Osteocyte (in vitro differentiated cells): ENCODE measurements around the gene ARG1. TPM values are rescaled to one million over a fixed set of nuclear protein-coding genes. Genes with fewer than 3 reads are reported as not detected.
"Not testable (repeated sequence)": the region's sequence is repeated elsewhere in the genome, so short reads cannot be mapped to it uniquely, and the experiment has no call there.

Experiments
- DNase-seq: peaks from one replicate; pipeline ENCODE4 v3.0.0; 2021; ENCODE audit warnings: mixed read lengths; ENCODE audit not compliant: unreplicated experiment; ENCODE audit errors: extremely low spot score
- H3K27ac Mint-ChIP-seq: one replicate; pipeline ENCODE4 v1.8.0; 2021; ENCODE audit warnings: mild to moderate bottlenecking, mixed read lengths; ENCODE audit not compliant: unreplicated experiment
- H3K27me3 Mint-ChIP-seq: one replicate; pipeline ENCODE4 v1.8.0; 2021; ENCODE audit warnings: mixed read lengths; ENCODE audit not compliant: unreplicated experiment
- H3K36me3 Mint-ChIP-seq: one replicate; pipeline ENCODE4 v1.8.0; 2021; ENCODE audit warnings: mixed read lengths; ENCODE audit not compliant: unreplicated experiment
- H3K4me1 Mint-ChIP-seq: one replicate; pipeline ENCODE4 v1.8.0; 2021; ENCODE audit warnings: mixed read lengths; ENCODE audit not compliant: unreplicated experiment
- H3K4me3 Mint-ChIP-seq: one replicate; pipeline ENCODE4 v1.8.0; 2021; ENCODE audit warnings: mild to moderate bottlenecking, moderate library complexity, mixed read lengths; ENCODE audit not compliant: unreplicated experiment
- H3K9me3 Mint-ChIP-seq: one replicate; pipeline ENCODE4 v1.8.0; 2021; ENCODE audit warnings: mixed read lengths; ENCODE audit not compliant: unreplicated experiment
- long read RNA-seq: library from polyadenylated mRNA; unstranded; transcript quantifications from one replicate; pipeline ENCODE4 v2.0.0, GENCODE V29; 2021
- total RNA-seq: library from RNA; stranded (reverse); gene quantifications from 2 replicates; pipeline ENCODE4 v1.2.1, GENCODE V29; 2021
- TF ChIP-seq, protein P1 (sequence below): fragments of 200-600 bp; sonication (generic); IDR thresholded peaks from 2 replicates; pipeline ENCODE4 v1.5.0; 2021; ENCODE audit warnings: antibody characterized with exemption, mild to moderate bottlenecking, moderate library complexity

Gene ARG1
- not detected in 2 replicates for total RNA-seq
- long read RNA-seq, result 0 reads

- H3K27ac Mint-ChIP-seq, result peak within 1 kb of the TSS; percentile 11
- H3K9me3 Mint-ChIP-seq, result no peaks in the 10 kb centered on the region
- H3K27me3 Mint-ChIP-seq, result no peaks in the 10 kb centered on the region
- H3K4me3 Mint-ChIP-seq, result no peak within 1 kb of the TSS
- peaks cover 5% of the 10 kb centered on the region for H3K36me3 Mint-ChIP-seq
- TF ChIP-seq, protein P1, sequence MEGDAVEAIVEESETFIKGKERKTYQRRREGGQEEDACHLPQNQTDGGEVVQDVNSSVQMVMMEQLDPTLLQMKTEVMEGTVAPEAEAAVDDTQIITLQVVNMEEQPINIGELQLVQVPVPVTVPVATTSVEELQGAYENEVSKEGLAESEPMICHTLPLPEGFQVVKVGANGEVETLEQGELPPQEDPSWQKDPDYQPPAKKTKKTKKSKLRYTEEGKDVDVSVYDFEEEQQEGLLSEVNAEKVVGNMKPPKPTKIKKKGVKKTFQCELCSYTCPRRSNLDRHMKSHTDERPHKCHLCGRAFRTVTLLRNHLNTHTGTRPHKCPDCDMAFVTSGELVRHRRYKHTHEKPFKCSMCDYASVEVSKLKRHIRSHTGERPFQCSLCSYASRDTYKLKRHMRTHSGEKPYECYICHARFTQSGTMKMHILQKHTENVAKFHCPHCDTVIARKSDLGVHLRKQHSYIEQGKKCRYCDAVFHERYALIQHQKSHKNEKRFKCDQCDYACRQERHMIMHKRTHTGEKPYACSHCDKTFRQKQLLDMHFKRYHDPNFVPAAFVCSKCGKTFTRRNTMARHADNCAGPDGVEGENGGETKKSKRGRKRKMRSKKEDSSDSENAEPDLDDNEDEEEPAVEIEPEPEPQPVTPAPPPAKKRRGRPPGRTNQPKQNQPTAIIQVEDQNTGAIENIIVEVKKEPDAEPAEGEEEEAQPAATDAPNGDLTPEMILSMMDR, result no peak
- H3K4me1 Mint-ChIP-seq, result peaks cover 10% of the 10 kb centered on the region
- DNase-seq, result no peak
These were observed at the start of gene ARG1 for GRCh38 chr6:131572686-131573415. TSS of gene ARG1 (plus strand) at chr6:131573226. CDS start at chr6:131573283, 57 bp downstream.

DNA sequence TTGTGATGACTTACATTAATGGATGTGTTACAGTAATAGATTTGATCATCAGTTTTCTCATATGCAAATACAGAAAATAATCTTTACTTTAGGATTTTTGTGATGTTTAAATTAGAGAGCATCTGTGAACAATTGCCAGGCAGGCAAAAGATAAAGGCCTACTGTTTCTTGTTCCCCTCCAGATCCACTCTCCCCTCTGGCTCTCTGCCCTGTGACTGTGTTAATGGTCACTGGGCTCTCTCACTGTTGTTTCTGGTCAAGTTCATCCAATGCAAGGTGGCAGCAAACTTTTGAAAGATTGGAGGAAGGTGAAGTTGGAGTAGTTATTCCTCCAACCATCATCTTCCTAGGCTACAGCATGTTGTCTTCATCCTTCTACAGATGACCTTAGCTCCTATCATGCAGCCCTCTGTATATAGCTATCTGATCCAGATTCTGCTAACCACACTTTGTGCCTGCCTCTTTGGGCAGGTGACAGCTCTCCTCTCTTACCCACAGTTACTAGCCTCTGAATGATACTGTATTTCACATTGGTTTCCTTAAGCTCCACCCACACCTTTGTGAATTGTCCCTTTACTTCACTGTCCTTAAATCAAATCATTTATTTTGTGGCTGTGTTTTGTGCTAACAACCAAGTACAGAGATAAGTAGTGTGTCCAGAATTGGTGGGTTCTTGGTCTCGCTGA is 48.9 kb upstream of the ARG1 start:
- Mint-ChIP-seq H3K9me3 (no peaks in the 10 kb centered on the region), H3K36me3 (no peaks in the 10 kb centered on the region), H3K27me3 (peaks cover 38% of the 10 kb centered on the region), H3K4me1 (no peaks in the 10 kb centered on the region), H3K4me3 (no peak overlapping the region), H3K27ac (no peak overlapping the region)
- no peak for DNase-seq
- TF ChIP-seq, protein P1, result no peak

- TF ChIP-seq, protein P1, result no peak
- Mint-ChIP-seq H3K27me3 (peaks cover 41% of the 10 kb centered on the region), H3K27ac (no peak overlapping the region), H3K4me3 (no peak overlapping the region), H3K9me3 (no peaks in the 10 kb centered on the region), H3K36me3 (no peaks in the 10 kb centered on the region), H3K4me1 (no peaks in the 10 kb centered on the region)
- DNase-seq, result no peak
These were observed 48.2 kb upstream of the ARG1 start for GRCh38 chr6:131524695-131525336.

- H3K27me3 Mint-ChIP-seq, result peaks cover 44% of the 10 kb centered on the region
- not testable (repeated sequence) for DNase-seq, H3K27ac Mint-ChIP-seq, H3K36me3 Mint-ChIP-seq, H3K4me1 Mint-ChIP-seq, H3K4me3 Mint-ChIP-seq, H3K9me3 Mint-ChIP-seq
These were observed 42.1 kb upstream of the ARG1 start for GRCh38 chr6:131530936-131531335.

DNA sequence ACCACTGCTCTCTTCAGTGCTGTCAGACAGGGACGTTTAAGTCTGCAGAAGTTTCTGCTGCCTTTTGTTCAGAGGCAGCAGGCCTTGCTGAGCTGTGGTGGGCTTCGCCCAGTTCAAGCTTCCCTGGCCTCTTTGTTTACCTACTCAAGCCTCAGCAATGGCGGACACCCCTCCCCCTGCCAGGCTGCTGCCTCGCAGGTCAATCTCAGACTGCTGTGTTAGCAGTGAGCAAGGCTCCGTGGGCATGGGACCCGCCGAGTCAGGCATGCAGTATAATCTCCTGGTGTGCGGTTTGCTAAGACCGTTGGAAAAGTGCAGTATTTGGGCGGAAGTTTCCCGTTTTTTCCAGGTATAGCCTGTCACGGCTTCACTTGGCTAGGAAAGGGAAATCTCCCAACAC is 41.3 kb upstream of the ARG1 start:
- DNase-seq, H3K36me3 Mint-ChIP-seq, H3K4me3 Mint-ChIP-seq, H3K4me1 Mint-ChIP-seq, H3K27ac Mint-ChIP-seq, H3K9me3 Mint-ChIP-seq: not testable (repeated sequence)
- peaks cover 44% of the 10 kb centered on the region for H3K27me3 Mint-ChIP-seq

DNA sequence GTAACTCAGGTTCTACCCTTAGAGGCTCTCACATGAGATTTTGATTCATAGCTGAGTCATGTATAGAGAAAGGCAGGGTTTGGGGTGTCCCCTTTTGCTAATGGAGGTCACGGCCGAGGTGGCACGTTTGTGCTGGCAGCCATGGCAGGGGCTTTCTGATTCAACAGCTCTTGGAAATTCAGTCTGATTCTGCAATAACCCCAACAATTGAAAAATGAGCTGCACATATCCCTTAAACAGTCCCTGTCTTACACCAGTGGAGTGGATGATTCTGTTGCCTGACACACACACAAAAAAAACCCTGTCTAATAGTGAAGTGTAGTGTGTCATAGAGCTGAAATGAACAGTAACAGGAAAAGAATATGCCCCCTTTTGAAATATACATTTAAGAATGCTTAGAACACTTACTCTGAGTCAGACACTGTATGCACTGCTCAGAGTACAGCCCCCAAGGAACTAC is 40.4 kb upstream of the ARG1 start:
- Mint-ChIP-seq H3K4me1 (no peaks in the 10 kb centered on the region), H3K36me3 (no peaks in the 10 kb centered on the region), H3K27me3 (peaks cover 39% of the 10 kb centered on the region), H3K9me3 (no peaks in the 10 kb centered on the region), H3K27ac (no peak overlapping the region), H3K4me3 (no peak overlapping the region)
- TF ChIP-seq, protein P1, result no peak
- no peak for DNase-seq

- not testable (repeated sequence) for H3K27ac Mint-ChIP-seq, DNase-seq, H3K36me3 Mint-ChIP-seq, H3K4me1 Mint-ChIP-seq, H3K4me3 Mint-ChIP-seq, H3K9me3 Mint-ChIP-seq
- peaks cover 39% of the 10 kb centered on the region for H3K27me3 Mint-ChIP-seq
These were observed 34.4 kb upstream of the ARG1 start for GRCh38 chr6:131538615-131539014.
